WERI-Rb-1 (cell line): Measurements from ENCODE around the gene LRRC3.

Experiments
- DNase-seq: peaks from one replicate; pipeline ENCODE4 v3.0.0-alpha.2; 2020
- H3K27ac ChIP-seq: fragments of 250-450 bp; sonication (Bioruptor Pico); 2 replicates; pipeline ENCODE4 v1.5.1; 2020; ENCODE audit warnings: mild to moderate bottlenecking, moderate library complexity
- H3K27me3 ChIP-seq: fragments of 250-450 bp; sonication (Bioruptor Pico); 2 replicates; pipeline ENCODE4 v1.5.1; 2021; ENCODE audit warnings: mild to moderate bottlenecking, low read depth, moderate library complexity; ENCODE audit not compliant: insufficient read depth, severe bottlenecking
- H3K36me3 ChIP-seq: fragments of 250-450 bp; sonication (Bioruptor Pico); 2 replicates; pipeline ENCODE4 v1.5.1; 2020; ENCODE audit warnings: mild to moderate bottlenecking, moderate library complexity
- H3K4me3 ChIP-seq: 2 replicates; pipeline ENCODE4 v1.5.1; 2011; ENCODE audit warnings: low read depth, mild to moderate bottlenecking, control low read depth, low read length
- H3K9me3 ChIP-seq: fragments of 250-450 bp; sonication (Bioruptor Pico); 2 replicates; pipeline ENCODE4 v1.5.1; 2021; ENCODE audit warnings: mild to moderate bottlenecking, moderate library complexity; ENCODE audit not compliant: severe bottlenecking
- CTCF ChIP-seq: IDR thresholded peaks from 2 replicates; pipeline ENCODE4 v1.5.1; 2011; ENCODE audit warnings: low read depth, mild to moderate bottlenecking, control low read depth, inconsistent platforms, low read length

The LRRC3 gene

GRCh38 chr21:44454747-44455523, at the start of gene LRRC3:
TSS of gene LRRC3 (plus strand) at chr21:44455510. CDS start at chr21:44456645, 1,135 bp downstream.
- no peak for TF ChIP-seq CTCF
- Histone ChIP-seq H3K27ac (peak within 1 kb of the TSS; percentile 21), H3K27me3 (no peaks in the 10 kb centered on the region), H3K9me3 (peaks cover 12% of the 10 kb centered on the region), H3K36me3 (peaks cover 7% of the 10 kb centered on the region), H3K4me3 (peak within 1 kb of the TSS; percentile 52)
- peak; percentile 96 for DNase-seq

GRCh38 chr21:44405948-44406872, 49.1 kb upstream of the LRRC3 start:
- Histone ChIP-seq H3K27ac (no peak overlapping the region), H3K36me3 (no peaks in the 10 kb centered on the region), H3K4me3 (no peak overlapping the region), H3K27me3 (no peaks in the 10 kb centered on the region), H3K9me3 (peaks cover 8% of the 10 kb centered on the region)
- no peak for DNase-seq
- TF ChIP-seq CTCF = no peak

GRCh38 chr21:44406953-44407352, 48.4 kb upstream of the LRRC3 start:
- Histone ChIP-seq H3K9me3 (peaks cover 10% of the 10 kb centered on the region), H3K4me3 (no peak overlapping the region)
- no peak for TF ChIP-seq CTCF

GRCh38 chr21:44407493-44407892, 47.8 kb upstream of the LRRC3 start:
- Histone ChIP-seq H3K27ac (no peak overlapping the region), H3K9me3 (peaks cover 11% of the 10 kb centered on the region), H3K27me3 (peaks cover 6% of the 10 kb centered on the region), H3K36me3 (no peaks in the 10 kb centered on the region), H3K4me3 (no peak overlapping the region)
- no peak for TF ChIP-seq CTCF
- no peak for DNase-seq

More at GRCh38 chr21:44406953-44407352, 48.4 kb upstream of the LRRC3 start:
- no peak for DNase-seq
- no peak overlapping the region for H3K27ac ChIP-seq
- no peaks in the 10 kb centered on the region for H3K36me3 ChIP-seq
- peaks cover 3% of the 10 kb centered on the region for H3K27me3 ChIP-seq

- H3K4me3 ChIP-seq = no peak overlapping the region
- no peak overlapping the region for H3K27ac ChIP-seq
- H3K27me3 ChIP-seq = peaks cover 9% of the 10 kb centered on the region
- H3K36me3 ChIP-seq = no peaks in the 10 kb centered on the region
- no peak for DNase-seq
- peaks cover 13% of the 10 kb centered on the region for H3K9me3 ChIP-seq
- TF ChIP-seq CTCF = no peak
These were observed 47.1 kb upstream of the LRRC3 start for GRCh38 chr21:44408226-44408625.
